ENCODE data around the gene VPS33B. TPM values are rescaled to one million over a fixed set of nuclear protein-coding genes. Genes with fewer than 3 reads are reported as not detected.

Gene VPS33B
- total and polyA plus RNA-seq, 2 experiments from 2014 or later = 8.8 to 15.2 TPM

DNA sequence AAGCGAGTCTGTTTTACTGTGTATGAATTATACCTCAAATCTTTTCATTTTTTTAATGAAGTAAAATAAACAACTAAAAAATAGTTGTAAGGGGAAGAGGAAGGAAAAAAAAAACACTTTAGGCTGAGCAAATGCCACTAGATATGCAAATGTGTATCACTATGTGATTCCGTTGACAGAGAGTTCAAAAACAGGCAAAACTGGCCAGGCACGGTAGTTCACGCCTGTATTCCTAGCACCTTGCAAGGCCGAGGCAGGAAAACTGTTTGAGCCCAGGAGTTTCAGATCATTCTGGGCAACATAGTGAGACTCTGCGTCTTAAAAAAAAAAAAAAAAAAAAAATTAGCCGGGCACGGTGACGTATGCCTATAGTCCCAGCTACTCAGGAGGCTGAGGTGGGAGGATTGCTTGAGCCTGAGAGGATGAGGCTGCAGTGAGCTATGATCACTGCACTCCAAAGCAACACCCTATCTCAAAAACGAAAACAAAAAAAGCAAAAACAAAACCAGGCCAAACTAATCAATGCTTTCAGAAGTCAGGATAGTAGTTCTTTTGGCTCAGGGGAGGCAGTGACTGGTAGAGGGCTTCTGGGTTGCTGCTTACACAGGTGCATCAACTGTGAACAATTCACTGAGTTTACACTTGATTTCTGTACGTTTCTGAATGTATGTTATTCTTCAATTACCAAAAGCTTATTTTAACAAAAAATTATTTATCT lies 35.4 kb downstream of the VPS33B start:
- Histone ChIP-seq H3K79me2 (replicated peaks; ENCODE audit: insufficient read depth) (peaks cover 87% of the 10 kb centered on the region), H3K4me2 (no peak overlapping the region), H4K20me1 (replicated peaks; ENCODE audit: insufficient read depth) (peaks cover 52% of the 10 kb centered on the region), H2AFZ (no peak overlapping the region), H3K36me3 (ENCODE audit: insufficient read depth) (peaks cover 23% of the 10 kb centered on the region), H3K9me2 (ENCODE audit: insufficient read depth) (no peaks in the 10 kb centered on the region), H3K27ac (ENCODE audit: low read depth) (peak overlapping the region; percentile 18; the same call in 1 of the 2 replicates), H3K4me3 (no peak overlapping the region), H3K27me3 (ENCODE audit: insufficient read depth) (no peaks in the 10 kb centered on the region), H3K4me1 (ENCODE audit: insufficient read depth) (peaks cover 10% of the 10 kb centered on the region; the same call in 1 of the 2 replicates), H3F3A (replicated peaks; ENCODE audit: low read depth) (no peaks in the 10 kb centered on the region)
- H3K36me3 Mint-ChIP-seq (ENCODE audit: low read depth) = peaks cover 30% of the 10 kb centered on the region
- H3K4me3 Mint-ChIP-seq = no peak overlapping the region
- DNase-seq (ENCODE audit: low spot score) (no peak), ATAC-seq (no peak)
- no peak overlapping the region for H3K27ac Mint-ChIP-seq
- TF ChIP-seq ZNF462 (CRISPR knock-in tag; IDR thresholded peaks at IDR 0.05) (no peak), ZNF331 (CRISPR knock-in tag; IDR thresholded peaks at IDR 0.05; ENCODE audit: low read depth) (no peak), JUNB (IDR thresholded peaks at IDR 0.05; ENCODE audit: unreplicated experiment) (no peak), ZNF114 (CRISPR knock-in tag; IDR thresholded peaks at IDR 0.05) (no peak), NANOG (IDR thresholded peaks at IDR 0.05; ENCODE audit: borderline replicate concordance) (no peak), STAT1 (IDR thresholded peaks at IDR 0.05; ENCODE audit: unreplicated experiment) (no peak), EZH2 (IDR thresholded peaks at IDR 0.05; ENCODE audit: low read depth, unreplicated experiment) (no peak), REST (IDR thresholded peaks at IDR 0.05; ENCODE audit: unreplicated experiment) (no peak), EZH2phosphoT487 (IDR thresholded peaks at IDR 0.05; ENCODE audit: unreplicated experiment) (no peak), POLR2AphosphoS5 (IDR thresholded peaks at IDR 0.05; ENCODE audit: low read depth) (no peak), CREB1 (CRISPR knock-in tag; IDR thresholded peaks at IDR 0.05; ENCODE audit: low read depth) (no peak), ETS1 (IDR thresholded peaks at IDR 0.05) (no peak)
- TF ChIP-seq, protein P1, sequence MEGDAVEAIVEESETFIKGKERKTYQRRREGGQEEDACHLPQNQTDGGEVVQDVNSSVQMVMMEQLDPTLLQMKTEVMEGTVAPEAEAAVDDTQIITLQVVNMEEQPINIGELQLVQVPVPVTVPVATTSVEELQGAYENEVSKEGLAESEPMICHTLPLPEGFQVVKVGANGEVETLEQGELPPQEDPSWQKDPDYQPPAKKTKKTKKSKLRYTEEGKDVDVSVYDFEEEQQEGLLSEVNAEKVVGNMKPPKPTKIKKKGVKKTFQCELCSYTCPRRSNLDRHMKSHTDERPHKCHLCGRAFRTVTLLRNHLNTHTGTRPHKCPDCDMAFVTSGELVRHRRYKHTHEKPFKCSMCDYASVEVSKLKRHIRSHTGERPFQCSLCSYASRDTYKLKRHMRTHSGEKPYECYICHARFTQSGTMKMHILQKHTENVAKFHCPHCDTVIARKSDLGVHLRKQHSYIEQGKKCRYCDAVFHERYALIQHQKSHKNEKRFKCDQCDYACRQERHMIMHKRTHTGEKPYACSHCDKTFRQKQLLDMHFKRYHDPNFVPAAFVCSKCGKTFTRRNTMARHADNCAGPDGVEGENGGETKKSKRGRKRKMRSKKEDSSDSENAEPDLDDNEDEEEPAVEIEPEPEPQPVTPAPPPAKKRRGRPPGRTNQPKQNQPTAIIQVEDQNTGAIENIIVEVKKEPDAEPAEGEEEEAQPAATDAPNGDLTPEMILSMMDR (conservative IDR thresholded peaks at IDR 0.05; ENCODE audit: low read depth in 2 of 2) = no peak
- H3K9me3 Mint-ChIP-seq = no peaks in the 10 kb centered on the region
- no peaks in the 10 kb centered on the region for H3K27me3 Mint-ChIP-seq (ENCODE audit: insufficient read depth, low read depth, poor library complexity)
- peaks cover 18% of the 10 kb centered on the region; the same call in 2 of the 3 replicates for H3K4me1 Mint-ChIP-seq

Data from GM23338 (cell line).